Mesenchymal stem cell (in vitro differentiated cells and primary cell): ENCODE data around the gene IL3.

Experiments
- DNase-seq: peaks from one replicate; pipeline ENCODE4 v3.0.0-alpha.2; 2013
- H2AFZ ChIP-seq: one replicate; pipeline ENCODE4 v1.6.1; 2013; ENCODE audit warnings: low read depth, mild to moderate bottlenecking, control low read depth, inconsistent platforms, low read length, moderate library complexity
- H2AK5ac ChIP-seq: 2 replicates; pipeline ENCODE4 v1.6.1; 2013; ENCODE audit warnings: low read length, moderate library complexity, mild to moderate bottlenecking, inconsistent platforms; ENCODE audit not compliant: severe bottlenecking
- H2BK120ac ChIP-seq: one replicate; pipeline ENCODE4 v1.6.1; 2013; ENCODE audit warnings: low read depth, mild to moderate bottlenecking, inconsistent platforms, low read length, moderate library complexity
- H2BK12ac ChIP-seq, 2 experiments: one replicate each; pipeline ENCODE4 v1.6.1; 2013; ENCODE audit warnings: inconsistent platforms in 2 of 2, low read length in 2 of 2, mild to moderate bottlenecking in 2 of 2, moderate library complexity in 2 of 2, control low read depth in 1 of 2
- H2BK15ac ChIP-seq: one replicate; pipeline ENCODE4 v1.6.1; 2013; ENCODE audit warnings: mild to moderate bottlenecking, low read depth, inconsistent platforms; ENCODE audit not compliant: poor library complexity, severe bottlenecking
- H2BK5ac ChIP-seq: 2 replicates; pipeline ENCODE4 v1.6.1; 2013; ENCODE audit warnings: low read depth, mild to moderate bottlenecking, low read length, control low read depth, inconsistent platforms; ENCODE audit not compliant: poor library complexity, severe bottlenecking
- H3K14ac ChIP-seq, 2 experiments: one replicate each; pipeline ENCODE4 v1.6.1; 2013; ENCODE audit warnings: inconsistent platforms in 2 of 2, low read length in 2 of 2, control low read depth in 1 of 2, mild to moderate bottlenecking in 1 of 2, moderate library complexity in 1 of 2
- H3K18ac ChIP-seq, 2 experiments: one replicate each; pipeline ENCODE4 v1.6.1; 2013; ENCODE audit warnings: inconsistent platforms in 2 of 2, low read length in 2 of 2, control low read depth in 1 of 2, low read depth in 1 of 2, mild to moderate bottlenecking in 1 of 2
- H3K23ac ChIP-seq, 2 experiments: one replicate each; pipeline ENCODE4 v1.6.1; 2013; ENCODE audit warnings: inconsistent platforms in 2 of 2, low read length in 2 of 2, mild to moderate bottlenecking in 2 of 2, moderate library complexity in 2 of 2, control low read depth in 1 of 2
- H3K27ac ChIP-seq: 2 replicates; pipeline ENCODE4 v1.5.1; 2013; ENCODE audit warnings: mild to moderate bottlenecking, moderate library complexity, low read length, control low read depth, inconsistent platforms; ENCODE audit not compliant: poor library complexity, severe bottlenecking
- H3K27me3 ChIP-seq, 2 experiments: 2 replicates each; pipeline versions ENCODE4 v1.6.1 to v1.7.0; 2013; ENCODE audit warnings: low read length in 2 of 2, mild to moderate bottlenecking in 2 of 2, moderate library complexity in 2 of 2, control low read depth in 1 of 2, inconsistent platforms in 1 of 2; ENCODE audit not compliant: control insufficient read depth in 1 of 2, insufficient read depth in 1 of 2
- H3K36me3 ChIP-seq, 2 experiments: 2 replicates each; pipeline versions ENCODE4 v1.6.1 to v1.7.0; 2013; ENCODE audit warnings: low read length in 2 of 2, control low read depth in 1 of 2, inconsistent platforms in 1 of 2, low read depth in 1 of 2, mild to moderate bottlenecking in 1 of 2; ENCODE audit not compliant: insufficient read depth in 2 of 2, control insufficient read depth in 1 of 2
- H3K4ac ChIP-seq, 2 experiments: one replicate each; pipeline ENCODE4 v1.6.1; 2013; ENCODE audit warnings: inconsistent platforms in 2 of 2, low read length in 2 of 2, mild to moderate bottlenecking in 2 of 2, moderate library complexity in 2 of 2, control low read depth in 1 of 2, low read depth in 1 of 2
- H3K4me1 ChIP-seq: 2 replicates; pipeline ENCODE4 v1.6.1; 2013; ENCODE audit warnings: low read depth, low read length, control low read depth; ENCODE audit not compliant: control insufficient read depth, insufficient read depth
- H3K4me2 ChIP-seq: 2 replicates; pipeline ENCODE4 v1.6.1; 2013; ENCODE audit warnings: low read length, mild to moderate bottlenecking, inconsistent platforms; ENCODE audit not compliant: poor library complexity, severe bottlenecking
- H3K4me3 ChIP-seq, 2 experiments: 2 replicates each; pipeline versions ENCODE4 v1.5.1 to v1.7.0; 2013; ENCODE audit warnings: low read length in 2 of 2, mild to moderate bottlenecking in 2 of 2, control low read depth in 1 of 2, low read depth in 1 of 2; ENCODE audit not compliant: insufficient read depth in 1 of 2
- H3K79me1 ChIP-seq: replicated peaks from 2 replicates; pipeline ENCODE4 v1.6.1; 2013; ENCODE audit warnings: mild to moderate bottlenecking, control low read depth, low read length, inconsistent platforms; ENCODE audit not compliant: poor library complexity, severe bottlenecking
- H3K9ac ChIP-seq: 2 replicates; pipeline ENCODE4 v1.7.0; 2013; ENCODE audit warnings: mild to moderate bottlenecking, low read length, moderate library complexity
- H3K9me3 ChIP-seq: 2 replicates; pipeline ENCODE4 v1.7.0; 2013; ENCODE audit warnings: mild to moderate bottlenecking, low read length; ENCODE audit not compliant: control insufficient read depth
- H4K8ac ChIP-seq: one replicate; pipeline ENCODE4 v1.6.1; 2013; ENCODE audit warnings: inconsistent platforms, mild to moderate bottlenecking, low read length, moderate library complexity
- H4K91ac ChIP-seq: one replicate; pipeline ENCODE4 v1.6.1; 2013; ENCODE audit warnings: mild to moderate bottlenecking, low read length, inconsistent platforms
- WGBS: methylation state at CpG from one replicate; pipeline ENCODE4 v1.1.7; 2013; ENCODE audit warnings: mixed read lengths; 5-methylcytosine and 5-hydroxymethylcytosine counted together

The IL3 gene

DNA sequence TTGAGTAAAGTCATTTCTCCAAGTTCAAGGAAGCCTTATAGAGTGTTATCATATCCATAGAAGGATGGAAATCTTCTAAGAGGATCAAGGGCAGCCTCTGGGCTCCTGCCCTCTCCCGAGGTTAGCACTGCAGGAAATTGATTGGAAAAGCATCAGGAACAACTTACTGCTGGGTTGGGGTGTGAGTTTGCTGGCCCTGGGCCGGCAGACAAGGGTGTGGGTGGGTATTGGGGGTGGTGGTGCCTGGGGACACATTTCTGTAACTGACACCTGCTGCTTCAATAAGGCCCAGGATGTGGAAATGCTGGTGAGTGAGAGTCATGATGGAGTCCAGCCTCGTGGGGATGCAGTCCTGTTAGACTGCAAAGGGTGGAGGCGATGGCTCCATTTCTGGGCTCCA lies 18.6 kb downstream of the IL3 start:
- Histone ChIP-seq H2AFZ (no peak overlapping the region), H3K4me3 (no peak overlapping the region), H2BK120ac (no peak overlapping the region), H4K8ac (no peak overlapping the region), H3K18ac (no peak overlapping the region), H2AK5ac (no peak overlapping the region), H3K9me3 (no peaks in the 10 kb centered on the region), H3K4ac (no peak overlapping the region), H3K36me3 (no peaks in the 10 kb centered on the region), H3K14ac (no peak overlapping the region), H3K4me1 (peaks cover 13% of the 10 kb centered on the region), H3K79me1 (no peaks in the 10 kb centered on the region), H3K9ac (no peak overlapping the region), H2BK12ac (no peak overlapping the region), H2BK15ac (peak overlapping the region; percentile 56), H3K23ac (no peak overlapping the region), H3K27ac (no peak overlapping the region), H3K4me2 (no peak overlapping the region), H4K91ac (no peak overlapping the region), H2BK5ac (no peak overlapping the region), H3K27me3 (no peaks in the 10 kb centered on the region)
- no peak for DNase-seq
- WGBS, result 90% methylated on average over 4 of the region's 4 CpGs

DNA sequence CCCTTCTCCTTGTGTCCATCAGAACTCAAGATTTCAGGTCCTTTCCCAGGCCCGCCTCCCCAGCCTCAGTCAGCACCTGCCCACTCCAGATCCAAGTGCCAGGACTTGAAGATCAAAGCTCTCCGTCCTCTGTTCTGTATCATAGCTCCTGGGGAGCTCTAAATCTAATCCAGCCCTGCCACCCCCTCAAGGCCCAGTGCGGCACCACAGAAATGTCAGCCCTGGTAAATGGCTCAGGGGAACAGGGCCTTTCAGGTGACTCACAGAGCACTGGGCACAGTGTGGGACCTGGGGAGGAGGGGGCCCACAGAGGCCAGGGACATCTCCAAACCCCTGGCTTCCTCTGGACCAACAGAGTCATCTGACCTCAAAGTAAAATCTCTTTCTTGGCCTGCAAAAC lies 19.2 kb downstream of the IL3 start:
- Histone ChIP-seq H3K27me3 (no peaks in the 10 kb centered on the region), H4K91ac (no peak overlapping the region), H3K9me3 (no peaks in the 10 kb centered on the region), H2AFZ (no peak overlapping the region), H3K4me3 (no peak overlapping the region), H2BK120ac (no peak overlapping the region), H3K9ac (no peak overlapping the region), H3K4me2 (no peak overlapping the region), H2AK5ac (no peak overlapping the region), H3K23ac (no peak overlapping the region), H3K79me1 (no peaks in the 10 kb centered on the region), H3K14ac (no peak overlapping the region), H3K4me1 (peaks cover 8% of the 10 kb centered on the region), H4K8ac (no peak overlapping the region), H2BK5ac (no peak overlapping the region), H2BK15ac (no peak overlapping the region), H3K27ac (no peak overlapping the region), H2BK12ac (no peak overlapping the region), H3K18ac (no peak overlapping the region), H3K36me3 (no peaks in the 10 kb centered on the region), H3K4ac (no peak overlapping the region)
- WGBS, result 75% methylated on average over 3 of the region's 3 CpGs
- DNase-seq, result no peak

DNA sequence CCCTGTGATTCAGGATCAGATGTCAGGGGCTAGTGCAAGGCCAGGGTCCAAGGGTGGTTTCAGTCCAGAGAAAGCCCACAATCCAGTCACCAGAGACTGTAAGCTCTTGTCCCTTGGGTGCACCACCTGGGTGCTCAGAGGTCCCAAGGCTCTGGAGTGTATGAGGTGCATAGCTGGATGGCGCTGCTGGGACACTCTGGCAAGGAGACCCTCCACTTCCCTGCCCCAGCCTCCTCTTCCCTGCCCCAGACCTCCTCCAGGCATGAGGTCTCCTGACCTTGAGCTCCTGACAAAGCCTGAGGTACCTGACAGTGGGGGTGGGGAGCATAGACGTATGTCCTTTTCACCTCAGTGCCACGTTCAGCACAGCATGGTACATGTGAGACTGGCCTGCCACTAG lies 20.1 kb downstream of the IL3 start:
- no peak overlapping the region for H2BK120ac ChIP-seq
- no peak overlapping the region for H3K9ac ChIP-seq
- no peak overlapping the region for H3K18ac ChIP-seq
- H3K4me1 ChIP-seq, result peaks cover 3% of the 10 kb centered on the region
- H2AK5ac ChIP-seq, result no peak overlapping the region
- no peak overlapping the region for H3K4me3 ChIP-seq
- H3K23ac ChIP-seq, result no peak overlapping the region
- no peaks in the 10 kb centered on the region for H3K79me1 ChIP-seq
- H3K36me3 ChIP-seq, result no peaks in the 10 kb centered on the region
- H3K9me3 ChIP-seq, result no peaks in the 10 kb centered on the region
- H2BK12ac ChIP-seq, result no peak overlapping the region
- no peak overlapping the region for H4K8ac ChIP-seq
- H3K27ac ChIP-seq, result no peak overlapping the region
- H3K27me3 ChIP-seq, result no peaks in the 10 kb centered on the region
- H4K91ac ChIP-seq, result no peak overlapping the region
- WGBS, result 95% methylated on average over 3 of the region's 3 CpGs
- H3K4me2 ChIP-seq, result no peak overlapping the region
- H2BK15ac ChIP-seq, result no peak overlapping the region
- H2BK5ac ChIP-seq, result no peak overlapping the region
- H3K4ac ChIP-seq, result no peak overlapping the region
- no peak overlapping the region for H2AFZ ChIP-seq
- DNase-seq, result no peak
- no peak overlapping the region for H3K14ac ChIP-seq

DNA sequence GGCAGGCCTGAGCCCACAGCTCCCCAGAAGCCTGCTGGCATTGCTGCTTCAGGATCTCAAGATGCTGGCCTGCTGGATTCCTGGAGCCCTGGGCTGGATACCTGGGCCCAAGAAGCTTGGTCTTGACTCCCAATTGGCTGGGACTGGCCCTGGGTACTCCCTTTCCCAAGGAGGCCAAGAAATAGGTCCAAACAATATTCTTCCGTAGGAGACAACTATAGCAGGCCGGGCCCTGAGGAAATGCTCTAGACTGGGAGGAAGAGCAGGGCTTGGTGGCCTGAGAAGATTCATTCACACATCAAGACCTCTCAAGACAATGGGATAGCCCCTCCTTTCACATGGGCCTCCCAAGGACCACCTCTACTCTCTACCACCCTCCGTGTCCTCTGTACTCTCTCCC lies 21.0 kb downstream of the IL3 start:
- no peak overlapping the region for H3K4ac ChIP-seq
- no peak overlapping the region for H3K4me2 ChIP-seq
- WGBS, result 86% methylated on average over 3 of the region's 3 CpGs
- H2BK5ac ChIP-seq, result no peak overlapping the region
- no peak overlapping the region for H3K27ac ChIP-seq
- H3K14ac ChIP-seq, result no peak overlapping the region
- no peak overlapping the region for H2BK12ac ChIP-seq
- H3K9me3 ChIP-seq, result no peaks in the 10 kb centered on the region
- no peak overlapping the region for H2AK5ac ChIP-seq
- H2BK120ac ChIP-seq, result no peak overlapping the region
- no peak overlapping the region for H2BK15ac ChIP-seq
- H3K18ac ChIP-seq, result no peak overlapping the region
- DNase-seq, result no peak
- H3K79me1 ChIP-seq, result no peaks in the 10 kb centered on the region
- no peaks in the 10 kb centered on the region for H3K27me3 ChIP-seq
- no peak overlapping the region for H3K23ac ChIP-seq
- no peak overlapping the region for H3K9ac ChIP-seq
- no peak overlapping the region for H2AFZ ChIP-seq
- peaks cover 9% of the 10 kb centered on the region for H3K4me1 ChIP-seq
- H3K4me3 ChIP-seq, result no peak overlapping the region
- no peak overlapping the region for H4K8ac ChIP-seq
- no peaks in the 10 kb centered on the region for H3K36me3 ChIP-seq
- H4K91ac ChIP-seq, result no peak overlapping the region
